Esophagus squamous epithelium (tissue), 4 donors: ENCODE data around the gene SIAE.

Experiments
- CTCF ChIP-seq, 6 experiments: fragments of 450-650 bp in 4 of 6; fragments of 200-600 bp in 2 of 6; sonication (generic) in 2 of 6; IDR thresholded peaks; one replicate each; pipeline ENCODE4 v1.5.1; 2016 to 2019; ENCODE audit warnings: antibody characterized with exemption in 6 of 6, mild to moderate bottlenecking in 4 of 6, moderate library complexity in 4 of 6
- POLR2A ChIP-seq, 4 donors: fragments of 450-650 bp; IDR thresholded peaks; one replicate each; pipeline ENCODE4 v1.6.1; 2017; ENCODE audit warnings: antibody characterized with exemption in 4 of 4, mild to moderate bottlenecking in 4 of 4, moderate library complexity in 3 of 4

GRCh38 chr11:124673333-124674167, at the start of gene SIAE, which contains the start of gene SPA17:
- peak in 2 of 4 donors; percentile 28 to 54 for TF ChIP-seq POLR2A (IDR thresholded peaks at IDR 0.05)
- peak in 1 of 6 experiments; percentile 10 for TF ChIP-seq CTCF (IDR thresholded peaks at IDR 0.05)
